GM13977 (cell line): ENCODE data around the gene CFAP45.

ENCODE experiments used
- DNase-seq: peaks from one replicate; pipeline ENCODE4 v3.0.0; 2012; ENCODE audit warnings: low spot score
- CTCF ChIP-seq: IDR thresholded peaks from 2 replicates; pipeline ENCODE4 v1.5.1; 2012; ENCODE audit warnings: mild to moderate bottlenecking, control low read depth; ENCODE audit not compliant: insufficient read depth; ENCODE audit errors: extremely low read depth, missing control alignments
- in situ Hi-C: fragments of 300-500 bp; cut with MboI; formaldehyde crosslinking; loops from one replicate; pipeline ENCODE4 v1.12.0; 2022; ENCODE audit warnings: low sequenced_read_pairs, low pct_unique_long_range_greater_than_20kb, mixed read lengths, inconsistent platforms; ENCODE audit not compliant: unreplicated experiment

Gene CFAP45

GRCh38 chr1:159862031-159862430 lies 37.9 kb downstream of the CFAP45 start:
- no peak for TF ChIP-seq CTCF
- in situ Hi-C loops: no loop called here
- no peak for DNase-seq

GRCh38 chr1:159861218-159861617 lies 38.7 kb downstream of the CFAP45 start:
- no peak for TF ChIP-seq CTCF
- in situ Hi-C loops: no loop called here
- no peak for DNase-seq

GRCh38 chr1:159860456-159860855 lies 39.5 kb downstream of the CFAP45 start:
- in situ Hi-C loops: no loop called here
- no peak for DNase-seq
- TF ChIP-seq CTCF: no peak

- no peak for DNase-seq
- in situ Hi-C loops: no loop called here
- no peak for TF ChIP-seq CTCF
These were observed 40.1 kb downstream of the CFAP45 start for GRCh38 chr1:159859767-159860322.

GRCh38 chr1:159857889-159858288 lies 42.1 kb downstream of the CFAP45 start:
- DNase-seq: no peak
- TF ChIP-seq CTCF: no peak
- in situ Hi-C loops: no loop called here

- DNase-seq: no peak
- in situ Hi-C loops: no loop called here
- no peak for TF ChIP-seq CTCF
These were observed 43.4 kb downstream of the CFAP45 start for GRCh38 chr1:159856576-159856975.

- in situ Hi-C loops: no loop called here
- TF ChIP-seq CTCF: no peak
- no peak for DNase-seq
These were observed 44.3 kb downstream of the CFAP45 start for GRCh38 chr1:159855709-159856108.
